ENCODE data around the gene PFN3. TPM values are rescaled to one million over a fixed set of nuclear protein-coding genes. Genes with fewer than 3 reads are reported as not detected.
"Not testable (repeated sequence)": the region's sequence is repeated elsewhere in the genome, so short reads cannot be mapped to it uniquely, and the experiment has no call there.

The PFN3 gene
- total and polyA plus RNA-seq, 7 donors = not detected

DNA sequence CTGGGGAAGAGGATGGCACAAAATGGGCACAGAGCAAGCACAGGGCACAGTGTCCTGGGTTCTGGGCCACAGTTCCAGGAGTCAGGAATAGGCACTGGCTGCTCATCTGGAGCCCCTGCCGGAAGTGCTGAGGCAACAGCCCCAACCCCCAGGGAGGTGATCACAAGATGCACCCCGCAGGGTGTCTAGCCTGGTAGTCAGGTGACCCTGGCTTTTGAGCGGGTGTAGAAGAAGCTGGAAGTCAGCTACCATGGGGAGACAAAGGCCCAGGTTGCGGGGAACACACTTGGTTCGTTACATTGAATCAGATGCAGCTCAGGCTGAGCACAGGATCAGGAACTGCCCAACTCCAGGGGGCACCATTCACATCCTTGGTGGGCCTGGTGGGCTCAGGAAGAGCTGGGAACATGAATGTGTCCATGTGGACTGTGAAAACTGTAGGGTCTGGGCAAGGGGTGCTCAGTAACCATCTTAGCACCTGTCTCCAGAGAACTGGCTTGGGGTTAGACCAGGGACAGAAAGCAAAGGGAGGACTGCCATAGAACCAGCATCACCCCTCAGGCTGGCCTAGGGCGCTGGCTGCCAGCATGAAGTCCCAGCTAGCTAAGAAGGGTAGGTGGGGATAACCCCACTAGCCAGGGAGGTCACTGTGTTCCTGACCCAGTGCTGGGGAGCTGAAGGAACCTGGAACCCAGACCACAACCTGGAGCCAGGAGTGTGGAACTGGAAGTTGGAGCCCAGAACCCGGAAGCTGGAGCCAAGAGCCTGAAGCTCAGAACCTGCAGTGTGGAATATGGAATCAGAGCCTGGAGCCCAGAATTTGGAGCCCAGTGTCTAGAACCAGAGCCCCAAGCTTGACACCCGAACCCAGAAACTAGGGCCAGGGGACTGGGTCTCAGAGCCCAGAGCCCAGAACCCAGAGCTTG lies 22.3 kb downstream of the PFN3 start:
- WGBS, 2 donors = 87 to 93% methylated on average over 8 of the region's 8 CpGs
- Histone ChIP-seq H3K9me3 (no peaks in the 10 kb centered on the region), H3K27ac (no peak overlapping the region), H3K27me3 (no peaks in the 10 kb centered on the region), H3K4me3 (no peak overlapping the region), H3K4me1 (peaks cover 0 to 7% (median 0%) of the 10 kb centered on the region in 4 donors), H3K36me3 (no peaks in the 10 kb centered on the region)
- no peak for TF ChIP-seq CTCF (IDR thresholded peaks at IDR 0.05)
- no peak for TF ChIP-seq EP300 (IDR thresholded peaks at IDR 0.05)
- TF ChIP-seq POLR2A (IDR thresholded peaks at IDR 0.05) = no peak
- TF ChIP-seq POLR2AphosphoS5 (IDR thresholded peaks at IDR 0.05) = no peak
- intact Hi-C loops (cut with DNase I) = no loop called here
- DNase-seq = no peak

DNA sequence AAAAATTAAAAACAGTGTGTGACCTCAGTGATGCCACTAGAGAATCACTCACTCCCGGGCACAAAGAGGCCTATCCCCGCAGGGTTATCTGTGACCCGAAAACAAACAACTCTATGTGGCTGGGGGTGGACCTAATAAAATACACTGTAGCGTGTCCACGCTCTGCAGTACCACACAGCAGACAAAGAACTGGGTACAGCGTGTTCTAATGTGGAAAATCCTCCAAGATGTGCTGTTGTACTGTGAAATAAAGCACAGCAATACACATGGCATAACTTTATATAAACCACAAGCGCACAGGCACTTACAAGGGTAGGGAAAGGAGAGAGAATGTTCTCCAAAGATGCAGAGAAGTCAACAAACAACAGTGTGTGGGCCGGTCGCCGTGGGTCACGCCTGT lies 24.4 kb downstream of the PFN3 start:
- no peak overlapping the region for H3K4me3 ChIP-seq
- H3K36me3 ChIP-seq = no peaks in the 10 kb centered on the region
- H3K27ac ChIP-seq = no peak overlapping the region
- H3K4me1 ChIP-seq = peaks cover 0 to 6% (median 2%) of the 10 kb centered on the region in 4 donors
- H3K27me3 ChIP-seq = no peaks in the 10 kb centered on the region
- TF ChIP-seq POLR2A (IDR thresholded peaks at IDR 0.05) (no peak), CTCF (IDR thresholded peaks at IDR 0.05) (no peak), EP300 (IDR thresholded peaks at IDR 0.05) (no peak), POLR2AphosphoS5 (IDR thresholded peaks at IDR 0.05) (no peak)
- DNase-seq = no peak
- intact Hi-C loops (cut with DNase I) = no loop called here
- no peaks in the 10 kb centered on the region for H3K9me3 ChIP-seq
- WGBS, 2 donors = 70 to 84% methylated on average over 11 of the region's 11 CpGs

DNA sequence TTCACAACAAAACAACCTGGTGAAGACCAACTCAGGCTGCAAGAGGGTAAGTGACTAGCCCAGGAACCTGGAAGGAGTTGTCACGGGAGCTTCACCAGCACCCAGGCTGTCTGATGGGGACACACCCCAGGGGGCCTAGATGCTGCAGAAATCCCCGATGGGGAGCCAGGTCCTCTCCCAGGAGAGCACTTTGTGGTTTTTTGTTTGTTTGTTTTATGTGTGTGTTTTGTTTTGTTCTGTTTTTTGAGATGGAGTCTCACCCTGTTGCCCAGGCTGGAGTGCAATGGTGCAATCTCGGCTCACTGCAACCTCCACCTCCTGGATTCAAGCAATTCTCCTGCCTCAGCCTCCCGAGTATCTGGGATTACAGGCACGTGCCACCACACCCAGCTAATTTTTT lies 24.9 kb downstream of the PFN3 start:
- H3K27me3 ChIP-seq; H3K4me3 ChIP-seq; H3K4me1 ChIP-seq; H3K36me3 ChIP-seq; intact Hi-C loops (cut with DNase I); DNase-seq; H3K27ac ChIP-seq; H3K9me3 ChIP-seq: not testable (repeated sequence)
- WGBS, 2 donors = 63 to 86% methylated on average over 5 of the region's 5 CpGs

DNA sequence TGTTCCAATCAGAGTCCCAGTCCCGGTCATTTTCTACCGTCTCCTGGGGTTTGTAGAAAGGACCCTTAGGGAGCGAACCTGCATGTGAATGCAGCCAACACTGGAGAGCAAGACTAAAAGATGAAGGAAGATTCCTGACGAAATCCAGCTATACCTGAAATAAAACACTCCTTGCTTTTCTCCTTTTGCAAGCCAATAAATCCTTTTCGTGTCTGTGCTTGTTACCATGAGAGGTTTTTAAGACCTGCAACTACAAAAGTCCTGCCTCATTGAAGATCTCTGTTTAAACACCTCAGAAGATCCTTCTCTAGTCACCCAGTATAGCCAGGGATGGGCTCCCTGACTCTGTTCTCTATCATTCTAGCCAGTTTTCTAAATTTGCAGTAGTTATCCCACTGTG lies 26.2 kb downstream of the PFN3 start:
- no peak overlapping the region for H3K27ac ChIP-seq
- intact Hi-C loops (cut with DNase I) = no loop called here
- 79 to 80% methylated on average over 5 of the region's 5 CpGs for WGBS, 2 donors
- TF ChIP-seq POLR2A (IDR thresholded peaks at IDR 0.05) = no peak
- TF ChIP-seq EP300 (IDR thresholded peaks at IDR 0.05) = no peak
- TF ChIP-seq POLR2AphosphoS5 (IDR thresholded peaks at IDR 0.05) = no peak
- no peak for TF ChIP-seq CTCF (IDR thresholded peaks at IDR 0.05)
- H3K27me3 ChIP-seq = no peaks in the 10 kb centered on the region
- DNase-seq = no peak
- no peak overlapping the region for H3K4me3 ChIP-seq
- H3K9me3 ChIP-seq = no peaks in the 10 kb centered on the region
- peaks cover 0 to 14% (median 8%) of the 10 kb centered on the region in 4 donors for H3K4me1 ChIP-seq
- no peaks in the 10 kb centered on the region for H3K36me3 ChIP-seq

GRCh38 chr5:177373806-177374205 lies 26.7 kb downstream of the PFN3 start:
- H3K27ac ChIP-seq = no peak overlapping the region
- 58 to 65% methylated on average over 6 of the region's 6 CpGs for WGBS, 2 donors
- intact Hi-C loops (cut with DNase I) = no loop called here
- no peaks in the 10 kb centered on the region for H3K36me3 ChIP-seq
- H3K4me3 ChIP-seq = no peak overlapping the region
- DNase-seq = no peak
- H3K4me1 ChIP-seq = peaks cover 0 to 14% (median 8%) of the 10 kb centered on the region in 4 donors
- TF ChIP-seq CTCF (IDR thresholded peaks at IDR 0.05) (no peak), EP300 (IDR thresholded peaks at IDR 0.05) (no peak), POLR2A (IDR thresholded peaks at IDR 0.05) (no peak), POLR2AphosphoS5 (IDR thresholded peaks at IDR 0.05) (no peak)
- no peaks in the 10 kb centered on the region for H3K9me3 ChIP-seq
- no peaks in the 10 kb centered on the region for H3K27me3 ChIP-seq

Measured in sigmoid colon (tissue), 7 donors.